Nephron progenitor cell (in vitro differentiated cells): Measurements from ENCODE around the gene ATP1B2.

Source experiments
- DNase-seq: peaks from one replicate; pipeline ENCODE4 v3.0.0; 2021
- H3K27ac Mint-ChIP-seq: 2 replicates; pipeline ENCODE4 v1.8.0; 2021; ENCODE audit warnings: mild to moderate bottlenecking, moderate library complexity, mixed read lengths
- H3K27me3 Mint-ChIP-seq: 2 replicates; pipeline ENCODE4 v1.8.0; 2021; ENCODE audit warnings: mild to moderate bottlenecking, low read depth, mixed read lengths; ENCODE audit not compliant: poor library complexity
- H3K36me3 Mint-ChIP-seq: 2 replicates; pipeline ENCODE4 v1.8.0; 2021; ENCODE audit warnings: low read depth, mixed read lengths
- H3K4me1 Mint-ChIP-seq: 2 replicates; pipeline ENCODE4 v1.8.0; 2021; ENCODE audit warnings: mixed read lengths
- H3K4me3 Mint-ChIP-seq: 2 replicates; pipeline ENCODE4 v1.8.0; 2021; ENCODE audit warnings: mild to moderate bottlenecking, moderate library complexity, mixed read lengths
- H3K9me3 Mint-ChIP-seq: 2 replicates; pipeline ENCODE4 v1.8.0; 2021; ENCODE audit warnings: mild to moderate bottlenecking, moderate library complexity, mixed read lengths
- CTCF ChIP-seq: fragments of 200-600 bp; sonication (generic); IDR thresholded peaks from 2 replicates; pipeline ENCODE4 v1.5.0; 2021; ENCODE audit warnings: antibody characterized with exemption

ATP1B2 gene

DNA sequence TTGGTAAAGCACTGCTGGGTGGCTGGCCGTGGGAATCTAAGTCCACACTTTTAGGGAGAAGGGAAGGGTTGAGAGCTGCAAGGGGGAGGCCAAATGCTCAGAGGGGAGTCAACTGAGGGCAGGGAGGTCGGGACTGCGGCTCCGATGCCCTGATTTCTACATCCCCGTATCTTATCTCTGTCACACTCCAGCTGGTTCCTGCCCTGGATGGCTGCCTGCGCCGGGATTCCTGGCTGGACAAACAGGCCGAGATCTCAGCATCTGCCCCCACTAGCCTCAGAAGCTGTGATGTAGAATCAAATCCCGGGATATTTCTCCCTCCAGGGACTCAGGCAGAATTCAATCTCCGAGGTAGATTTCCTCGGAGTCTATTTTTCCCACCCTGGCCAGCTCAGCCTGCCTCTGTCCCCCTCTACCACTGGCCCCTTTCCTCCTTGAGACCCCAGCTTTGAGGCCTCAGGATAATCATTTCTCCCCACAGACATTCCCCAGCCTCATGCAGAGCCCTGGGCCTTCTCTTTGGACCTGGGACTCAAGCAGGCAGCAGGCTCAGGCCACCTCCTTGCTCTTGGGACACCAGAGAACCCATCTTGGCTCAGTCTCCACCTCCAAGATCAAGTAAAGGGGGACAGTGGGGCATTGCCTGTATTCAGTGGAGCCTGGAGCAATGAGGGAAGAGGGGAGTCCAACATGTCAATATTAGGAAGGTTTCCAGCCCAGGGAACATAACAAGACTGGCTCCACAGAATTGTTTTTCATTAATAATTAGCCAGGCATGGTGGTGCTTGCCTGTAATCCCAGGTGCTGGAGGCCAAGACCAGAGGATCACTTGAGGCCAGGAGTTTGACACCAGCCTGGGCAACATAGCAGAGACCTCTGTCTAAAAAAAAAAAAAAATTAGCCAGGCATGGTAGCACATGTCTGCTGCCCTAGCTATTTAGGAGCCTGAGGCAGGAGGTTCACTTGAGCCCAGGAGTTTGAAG, 19.0 kb upstream of the ATP1B2 start:
- Mint-ChIP-seq H3K36me3 (peaks cover 2% of the 10 kb centered on the region), H3K27ac (peak overlapping the region; percentile 86), H3K27me3 (peaks cover 2% of the 10 kb centered on the region), H3K4me3 (no peak overlapping the region), H3K4me1 (peaks cover 60% of the 10 kb centered on the region), H3K9me3 (no peaks in the 10 kb centered on the region)
- TF ChIP-seq CTCF, result no peak
- no peak for DNase-seq

DNA sequence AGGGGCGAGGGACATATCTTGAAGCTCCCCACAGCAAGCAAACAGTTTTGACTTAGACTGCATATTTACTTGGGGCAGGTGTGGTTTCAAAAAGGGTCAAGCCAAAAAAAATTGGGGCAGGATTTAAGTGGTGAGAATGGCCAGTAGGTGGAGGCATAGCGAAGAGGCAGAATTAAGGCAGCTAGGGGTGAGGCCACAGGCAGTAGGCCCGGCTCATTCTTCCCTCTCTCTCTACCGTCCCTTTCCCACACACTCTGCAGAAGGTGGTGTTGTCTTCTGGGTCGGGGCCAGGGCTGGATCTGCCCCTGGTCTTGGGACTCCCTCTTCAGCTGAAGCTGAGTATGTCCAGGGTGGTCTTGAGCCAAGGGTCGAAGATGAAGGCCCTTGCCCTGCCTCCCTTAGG, 18.2 kb upstream of the ATP1B2 start:
- Mint-ChIP-seq H3K9me3 (no peaks in the 10 kb centered on the region), H3K36me3 (no peaks in the 10 kb centered on the region), H3K27me3 (peaks cover 2% of the 10 kb centered on the region), H3K27ac (no peak overlapping the region), H3K4me3 (no peak overlapping the region), H3K4me1 (peaks cover 58% of the 10 kb centered on the region)
- peak; percentile 45 for TF ChIP-seq CTCF
- no peak for DNase-seq

DNA sequence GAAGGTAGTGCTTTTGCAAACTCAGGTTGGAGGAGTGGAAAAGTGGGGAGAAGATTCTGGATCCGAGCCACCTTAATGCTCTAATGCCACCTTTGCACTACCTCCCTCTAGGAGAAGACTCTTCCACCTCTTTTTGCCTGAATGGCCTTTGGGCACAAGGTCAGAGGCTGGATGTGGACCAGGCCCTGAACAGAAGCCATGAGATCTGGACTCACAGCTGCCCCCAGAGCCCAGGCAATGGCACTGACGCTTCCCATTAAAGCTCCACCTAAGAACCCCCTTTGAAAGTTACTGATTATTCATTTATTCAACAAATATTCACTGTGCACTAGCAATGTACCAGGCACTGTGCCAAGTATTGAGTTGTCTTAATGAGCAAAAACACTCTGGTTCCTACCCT, 17.6 kb upstream of the ATP1B2 start:
- H3K4me1 Mint-ChIP-seq, result peaks cover 58% of the 10 kb centered on the region
- no peak for TF ChIP-seq CTCF
- no peak for DNase-seq
- H3K27ac Mint-ChIP-seq, result peak overlapping the region; percentile 72
- no peak overlapping the region for H3K4me3 Mint-ChIP-seq
- no peaks in the 10 kb centered on the region for H3K36me3 Mint-ChIP-seq
- no peaks in the 10 kb centered on the region for H3K9me3 Mint-ChIP-seq
- H3K27me3 Mint-ChIP-seq, result peaks cover 2% of the 10 kb centered on the region

- H3K9me3 Mint-ChIP-seq, result no peaks in the 10 kb centered on the region
Measured at GRCh38 chr17:7634384-7634783, 16.3 kb upstream of the ATP1B2 start.

GRCh38 chr17:7636163-7636562, 14.6 kb upstream of the ATP1B2 start:
- Mint-ChIP-seq H3K36me3 (no peaks in the 10 kb centered on the region), H3K27ac (peak overlapping the region; percentile 54), H3K9me3 (no peaks in the 10 kb centered on the region), H3K4me1 (peaks cover 41% of the 10 kb centered on the region), H3K4me3 (no peak overlapping the region), H3K27me3 (peaks cover 11% of the 10 kb centered on the region)
- DNase-seq, result no peak
- TF ChIP-seq CTCF, result no peak

More at GRCh38 chr17:7634384-7634783, 16.3 kb upstream of the ATP1B2 start:
- TF ChIP-seq CTCF, result peak; percentile 68
- DNase-seq, result peak; percentile 84
- no peaks in the 10 kb centered on the region for H3K36me3 Mint-ChIP-seq
- peaks cover 6% of the 10 kb centered on the region for H3K27me3 Mint-ChIP-seq
- no peak overlapping the region for H3K27ac Mint-ChIP-seq
- no peak overlapping the region for H3K4me3 Mint-ChIP-seq
- H3K4me1 Mint-ChIP-seq, result peaks cover 57% of the 10 kb centered on the region
